Lower lobe of right lung (tissue), 2 donors: ENCODE data around the gene OR5D18. TPM values are rescaled to one million over a fixed set of nuclear protein-coding genes. Genes with fewer than 3 reads are reported as not detected.
"Not testable (repeated sequence)": the region's sequence is repeated elsewhere in the genome, so short reads cannot be mapped to it uniquely, and the experiment has no call there.

ENCODE experiments used
- ATAC-seq, 2 donors: fragments of 200-7000 bp; cut with Tn5 transposase; one replicate each; pipeline ENCODE4 v1.9.1; 2020 to 2022; ENCODE audit warnings: mild to moderate bottlenecking in 2 of 2, moderate library complexity in 2 of 2
- DNase-seq: peaks from one replicate; pipeline ENCODE4 v3.0.0-alpha.2; 2020
- H3K27ac ChIP-seq: fragments of 200-600 bp; one replicate; pipeline ENCODE4 v1.8.0; 2022
- H3K27me3 ChIP-seq: fragments of 200-600 bp; one replicate; pipeline ENCODE4 v1.8.0; 2022; ENCODE audit warnings: low read depth
- H3K36me3 ChIP-seq: fragments of 200-600 bp; one replicate; pipeline ENCODE4 v1.8.0; 2022; ENCODE audit warnings: mild to moderate bottlenecking
- H3K4me1 ChIP-seq: fragments of 200-600 bp; one replicate; pipeline ENCODE4 v1.8.0; 2022
- H3K4me3 ChIP-seq: fragments of 200-600 bp; one replicate; pipeline ENCODE4 v1.8.0; 2022; ENCODE audit warnings: mild to moderate bottlenecking
- H3K9me3 ChIP-seq: fragments of 200-600 bp; one replicate; pipeline ENCODE4 v1.8.0; 2022
- CTCF ChIP-seq: fragments of 200-600 bp; IDR thresholded peaks from one replicate; pipeline ENCODE4 v1.8.0; 2022; ENCODE audit warnings: antibody characterized with exemption, mild to moderate bottlenecking
- intact Hi-C: fragments of 100-400 bp; cut with DNase I; formaldehyde crosslinking; loops from one replicate; pipeline ENCODE4 v1.11.0; 2022
- total RNA-seq: library from RNA; stranded (reverse); fragmentation: NEBNext Ultra II Directional; extraction: Animal tissue kit (Norgen Biotek cat#: 25700); gene quantifications from one replicate; pipeline ENCODE4 v1.2.1, GENCODE V29; 2021
- donor health status: DM: no; HTN: yes; CAD: no; lungs with severe emphysema.

OR5D18 gene
- total RNA-seq, 1 donor from 2014 or later: not detected

DNA sequence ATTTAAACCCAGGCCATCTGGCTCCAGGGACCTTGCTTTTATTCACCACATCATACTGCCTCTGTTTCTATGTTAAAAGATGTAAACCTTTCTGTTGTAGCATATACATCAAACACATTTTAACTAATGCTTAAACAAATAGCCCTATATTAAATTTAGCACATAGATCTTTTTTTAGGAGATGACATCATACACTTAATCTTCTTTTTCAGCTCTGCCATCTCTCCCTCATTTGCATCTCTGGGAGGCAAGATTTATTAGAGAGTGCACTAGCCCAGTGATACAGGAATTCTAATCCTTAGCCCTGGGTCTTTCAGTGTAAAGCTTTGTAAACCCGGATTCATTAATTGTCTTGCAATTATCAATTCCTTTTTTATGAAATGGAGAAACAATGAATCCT is 32.7 kb downstream of the OR5D18 start:
- Histone ChIP-seq H3K4me3 (no peak overlapping the region), H3K4me1 (no peaks in the 10 kb centered on the region), H3K27me3 (no peaks in the 10 kb centered on the region), H3K36me3 (no peaks in the 10 kb centered on the region), H3K27ac (no peak overlapping the region), H3K9me3 (no peaks in the 10 kb centered on the region)
- DNase-seq (no peak), ATAC-seq (no peak)
- intact Hi-C loops: no loop called here
- TF ChIP-seq CTCF: no peak

DNA sequence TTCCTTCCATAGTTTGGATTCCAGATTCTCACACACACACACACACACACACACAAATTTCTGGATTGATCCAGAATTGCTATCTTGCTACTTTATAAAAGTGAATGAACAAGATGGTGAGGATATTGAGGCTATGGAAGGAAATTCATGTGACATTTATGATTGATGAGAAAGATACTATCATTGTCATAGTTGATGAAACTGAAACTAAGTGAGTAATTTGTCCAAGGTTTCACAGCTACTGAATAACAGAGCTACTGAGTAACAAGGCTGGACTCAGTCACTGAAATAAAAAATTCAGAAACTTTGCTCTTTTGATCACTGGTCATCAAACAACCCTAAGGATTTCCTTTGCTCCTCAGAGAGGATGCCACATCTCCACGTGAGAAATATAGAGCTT is 35.3 kb downstream of the OR5D18 start:
- Histone ChIP-seq H3K27me3 (no peaks in the 10 kb centered on the region), H3K4me1 (no peaks in the 10 kb centered on the region), H3K27ac (no peak overlapping the region), H3K9me3 (no peaks in the 10 kb centered on the region), H3K4me3 (no peak overlapping the region), H3K36me3 (no peaks in the 10 kb centered on the region)
- TF ChIP-seq CTCF: no peak
- intact Hi-C loops: no loop called here
- no peak for ATAC-seq
- no peak for DNase-seq

GRCh38 chr11:55867354-55867753 is 47.9 kb downstream of the OR5D18 start:
- H3K4me3 ChIP-seq, H3K27me3 ChIP-seq, intact Hi-C loops: not testable (repeated sequence)

More at GRCh38 chr11:55867354-55867753, 47.9 kb downstream of the OR5D18 start:
- not testable (repeated sequence) for H3K27ac ChIP-seq, H3K4me1 ChIP-seq, H3K9me3 ChIP-seq, H3K36me3 ChIP-seq, DNase-seq, ATAC-seq

Other genes starting within 250 kb of the OR5D18 start
- gene OR4C16, start 247.5 kb upstream of the OR5D18 start, total RNA-seq: not detected
- not detected for gene OR4C11, start 212.0 kb upstream of the OR5D18 start, total RNA-seq
- gene OR4P4, start 184.5 kb upstream of the OR5D18 start, total RNA-seq: not detected
- gene OR4S2, start 171.3 kb upstream of the OR5D18 start, total RNA-seq: not detected
- not detected for gene OR4C6, start 157.4 kb upstream of the OR5D18 start, total RNA-seq
- not detected for gene OR5D13, start 46.2 kb upstream of the OR5D18 start, total RNA-seq
- gene OR5D14, start 24.1 kb upstream of the OR5D18 start, total RNA-seq: not detected
- not detected for gene OR5L1, start 8.3 kb upstream of the OR5D18 start, total RNA-seq
- not detected for gene OR5L2, start 7.6 kb downstream of the OR5D18 start, total RNA-seq
- gene OR5D16, start 19.1 kb downstream of the OR5D18 start, total RNA-seq: not detected
- not detected for gene TRIM51, start 63.7 kb downstream of the OR5D18 start, total RNA-seq
- gene OR5W2, start 95.0 kb downstream of the OR5D18 start, total RNA-seq: not detected
- not detected for gene OR5I1, start 116.8 kb downstream of the OR5D18 start, total RNA-seq
- gene OR10AG1, start 150.3 kb downstream of the OR5D18 start, total RNA-seq: not detected
- gene OR5F1, start 175.0 kb downstream of the OR5D18 start, total RNA-seq: not detected
- gene OR5AS1, start 208.0 kb downstream of the OR5D18 start, total RNA-seq: not detected